Activated CD8-positive, alpha-beta T cell treated with anti-CD3 and anti-CD28 coated beads for 36 hours (primary cell): ENCODE measurements around the gene OPALIN. TPM values are rescaled to one million over a fixed set of nuclear protein-coding genes. Genes with fewer than 3 reads are reported as not detected.

Experiments used
- ATAC-seq: fragments of 200-7000 bp; cut with Tn5 transposase; one replicate; pipeline ENCODE4 v1.10.0; 2021; ENCODE audit warnings: mild to moderate bottlenecking, moderate library complexity
- CTCF ChIA-PET: fragments of 350-600 bp; sonication (Branson Sonifier 250); formaldehyde crosslinking; loops from one replicate; lab custom pipeline; 2021; ENCODE audit warnings: antibody characterized with exemption; lab: Charles Lee
- POLR2A ChIA-PET: fragments of 350-600 bp; sonication (Branson Sonifier 250); formaldehyde crosslinking; loops from one replicate; lab custom pipeline; 2021; ENCODE audit warnings: antibody characterized with exemption; lab: Charles Lee
- DNase-seq: peaks from one replicate; pipeline ENCODE4 v3.0.0-alpha.2; 2020
- H3K27ac Mint-ChIP-seq: one replicate; pipeline ENCODE4 v1.8.0; 2021; ENCODE audit warnings: mild to moderate bottlenecking, mixed read lengths
- H3K27me3 Mint-ChIP-seq: one replicate; pipeline ENCODE4 v1.8.0; 2021; ENCODE audit warnings: mixed read lengths
- H3K36me3 Mint-ChIP-seq: one replicate; pipeline ENCODE4 v1.8.0; 2021; ENCODE audit warnings: low read depth, mixed read lengths
- H3K4me1 Mint-ChIP-seq: one replicate; pipeline ENCODE4 v1.8.0; 2021; ENCODE audit warnings: low read depth, mixed read lengths
- H3K4me3 Mint-ChIP-seq: one replicate; pipeline ENCODE4 v1.8.0; 2021; ENCODE audit warnings: mild to moderate bottlenecking, moderate library complexity, mixed read lengths
- H3K9me3 Mint-ChIP-seq: one replicate; pipeline ENCODE4 v1.8.0; 2021; ENCODE audit warnings: mixed read lengths
- CTCF ChIP-seq: fragments of 200-600 bp; IDR thresholded peaks from one replicate; pipeline ENCODE4 v1.8.0; 2022; ENCODE audit warnings: antibody characterized with exemption, mild to moderate bottlenecking
- intact Hi-C: fragments of 100-400 bp; cut with micrococcal nuclease; formaldehyde crosslinking; loops from one replicate; pipeline ENCODE4 v1.10.0; 2022
- total RNA-seq, 2 experiments: library from RNA; stranded (reverse); gene quantifications; one replicate each; pipeline ENCODE4 v1.2.3, GENCODE V29; 2021

OPALIN gene
- total RNA-seq, 2 experiments from 2014 or later: not detected

- ChIA-PET POLR2A (no interaction called here), CTCF (interaction anchor here (1.1 to 5.7 kb wide), 4 partner anchors 28 to 325 kb away, joined by 3 to 84 read pairs (median 13); partner anchors contain the start of gene DNTT)
- Mint-ChIP-seq H3K4me1 (no peaks in the 10 kb centered on the region), H3K27ac (no peak overlapping the region), H3K9me3 (no peaks in the 10 kb centered on the region), H3K27me3 (peaks cover 4% of the 10 kb centered on the region), H3K4me3 (no peak overlapping the region), H3K36me3 (no peaks in the 10 kb centered on the region)
- ATAC-seq (no peak), DNase-seq (no peak)
- intact Hi-C loops: no loop called here
- no peak for TF ChIP-seq CTCF
Measured at GRCh38 chr10:96342402-96342801, 16.4 kb downstream of the OPALIN start.

- H3K27me3 Mint-ChIP-seq: peaks cover 4% of the 10 kb centered on the region
- no peaks in the 10 kb centered on the region for H3K9me3 Mint-ChIP-seq
- ChIA-PET POLR2A (no interaction called here), CTCF (interaction anchor here (0.9 to 5.7 kb wide), 18 partner anchors 11 to 452 kb away, joined by 3 to 84 read pairs (median 5); partner anchors contain the start of gene DNTT)
- H3K4me3 Mint-ChIP-seq: no peak overlapping the region
- intact Hi-C loops: loop anchor here (2.0 kb wide), 1 partner anchor 325 kb away; no protein-coding TSS in a partner anchor
- DNase-seq: no peak
- H3K36me3 Mint-ChIP-seq: no peaks in the 10 kb centered on the region
- no peak for TF ChIP-seq CTCF
- H3K27ac Mint-ChIP-seq: no peak overlapping the region
- H3K4me1 Mint-ChIP-seq: no peaks in the 10 kb centered on the region
- ATAC-seq: peak; percentile 60
Measured at GRCh38 chr10:96341219-96342182, 17.3 kb downstream of the OPALIN start.

- intact Hi-C loops: loop anchor here (2.0 to 5.0 kb wide), 2 partner anchors 108 to 323 kb away; no protein-coding TSS in a partner anchor
- peak; percentile 84 for TF ChIP-seq CTCF
- Mint-ChIP-seq H3K27me3 (no peaks in the 10 kb centered on the region), H3K4me3 (no peak overlapping the region), H3K9me3 (no peaks in the 10 kb centered on the region), H3K4me1 (no peaks in the 10 kb centered on the region), H3K36me3 (no peaks in the 10 kb centered on the region), H3K27ac (no peak overlapping the region)
- CTCF ChIA-PET: interaction anchor here (0.7 to 5.7 kb wide), 26 partner anchors 9 to 647 kb away, joined by 3 to 84 read pairs (median 5); partner anchors contain the start of genes DNTT and TCTN3
- POLR2A ChIA-PET: interaction anchor here (1.1 kb wide), 1 partner anchor 111 kb away, joined by 3 read pairs; no protein-coding TSS in a partner anchor
- ATAC-seq (peak; percentile 88), DNase-seq (peak; percentile 81)
Measured at GRCh38 chr10:96339956-96340904, 18.6 kb downstream of the OPALIN start.

GRCh38 chr10:96339383-96339782 lies 19.4 kb downstream of the OPALIN start:
- H3K4me3 Mint-ChIP-seq: no peak overlapping the region
- ChIA-PET CTCF (interaction anchor here (0.7 to 5.7 kb wide), 14 partner anchors 8 to 646 kb away, joined by 3 to 84 read pairs (median 6); partner anchors contain the start of genes TCTN3 and TLL2), POLR2A (interaction anchor here (1.1 kb wide), 1 partner anchor 110 kb away, joined by 3 read pairs; no protein-coding TSS in a partner anchor)
- H3K36me3 Mint-ChIP-seq: no peaks in the 10 kb centered on the region
- H3K27ac Mint-ChIP-seq: no peak overlapping the region
- H3K9me3 Mint-ChIP-seq: no peaks in the 10 kb centered on the region
- no peak for TF ChIP-seq CTCF
- intact Hi-C loops: loop anchor here (5.0 kb wide), 1 partner anchor 107 kb away; no protein-coding TSS in a partner anchor
- ATAC-seq: no peak
- no peak for DNase-seq
- no peaks in the 10 kb centered on the region for H3K27me3 Mint-ChIP-seq
- H3K4me1 Mint-ChIP-seq: no peaks in the 10 kb centered on the region
